ES-I3 (cell line): ENCODE results near the gene METTL27.
"Not testable (repeated sequence)": the region's sequence is repeated elsewhere in the genome, so short reads cannot be mapped to it uniquely, and the experiment has no call there.

Source experiments
- H3K36me3 ChIP-seq: 2 replicates; pipeline ENCODE4 v1.6.1; 2013; ENCODE audit warnings: mild to moderate bottlenecking, low read length, control low read depth, moderate library complexity; ENCODE audit not compliant: insufficient read depth
- H3K4me1 ChIP-seq: 2 replicates; pipeline ENCODE4 v1.6.1; 2013; ENCODE audit warnings: mild to moderate bottlenecking, control low read depth, low read length; ENCODE audit not compliant: insufficient read depth
- H3K9ac ChIP-seq: 2 replicates; pipeline ENCODE4 v1.6.1; 2013; ENCODE audit warnings: low read depth, mild to moderate bottlenecking, low read length, moderate library complexity
- H3K9me3 ChIP-seq: 2 replicates; pipeline ENCODE4 v1.6.1; 2013; ENCODE audit warnings: mild to moderate bottlenecking, low read length, moderate library complexity; ENCODE audit not compliant: control insufficient read depth, insufficient read depth

The METTL27 gene

DNA sequence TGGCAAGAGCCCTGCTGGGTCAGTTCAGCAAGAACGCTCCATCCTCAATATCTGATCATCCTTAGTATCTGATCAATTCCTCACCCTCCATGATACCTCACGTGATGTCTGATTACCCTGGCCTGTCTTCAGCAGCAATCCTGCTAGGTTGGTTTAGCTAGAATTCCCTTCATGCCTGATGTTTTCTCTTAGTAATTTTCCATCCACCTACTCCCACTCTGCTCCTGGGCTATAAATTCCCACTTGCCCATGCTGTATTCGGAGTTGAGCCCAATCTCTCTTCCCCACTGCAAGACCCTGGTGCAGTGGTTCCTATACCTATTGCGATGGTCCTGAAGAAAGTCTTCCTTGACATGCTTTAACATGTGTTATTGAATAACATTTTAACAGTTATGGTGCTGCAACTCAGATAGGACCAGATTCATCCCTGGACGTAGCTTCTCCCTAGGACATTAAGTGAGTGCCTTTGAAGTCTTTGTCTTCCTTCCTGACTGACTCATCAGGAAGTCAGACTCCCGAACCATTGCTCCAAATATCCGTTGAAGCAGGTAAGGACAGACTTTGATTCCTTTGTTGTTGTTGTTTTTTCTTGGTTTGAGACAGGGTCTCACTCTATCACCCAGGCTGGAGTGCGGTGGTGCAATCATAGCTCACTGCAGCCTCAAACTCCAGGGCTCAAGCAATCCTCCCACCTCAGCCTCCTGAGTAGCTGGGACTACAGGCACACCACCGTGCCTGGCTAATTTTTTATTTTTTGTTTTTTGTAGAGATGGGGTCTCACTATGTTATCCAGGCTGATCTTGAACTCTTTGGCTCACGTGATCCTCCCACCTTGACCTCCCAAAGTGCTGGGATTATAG lies 42.8 kb downstream of the METTL27 start:
- H3K9me3 ChIP-seq, result no peaks in the 10 kb centered on the region
- no peaks in the 10 kb centered on the region for H3K36me3 ChIP-seq
- peaks cover 3% of the 10 kb centered on the region; the same call in 1 of the 2 replicates for H3K4me1 ChIP-seq
- H3K9ac ChIP-seq, result no peak overlapping the region

DNA sequence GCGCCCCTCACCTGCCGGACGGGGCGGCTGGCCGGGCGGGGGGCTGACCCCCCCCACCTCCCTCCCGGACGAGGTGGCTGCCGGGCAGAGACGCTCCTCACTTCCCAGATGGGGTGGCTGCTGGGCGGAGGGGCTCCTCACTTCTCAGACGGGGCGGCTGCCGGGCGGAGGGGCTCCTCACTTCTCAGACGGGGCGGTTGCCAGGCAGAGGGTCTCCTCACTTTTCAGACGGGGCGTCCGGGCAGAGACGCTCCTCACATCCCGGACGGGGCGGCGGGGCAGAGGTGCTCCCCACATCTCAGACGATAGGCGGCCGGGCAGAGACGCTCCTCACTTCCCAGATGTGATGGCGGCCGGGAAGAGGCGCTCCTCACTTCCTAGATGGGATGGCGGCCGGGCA lies 45.1 kb downstream of the METTL27 start:
- not testable (repeated sequence) for H3K9me3 ChIP-seq, H3K9ac ChIP-seq

DNA sequence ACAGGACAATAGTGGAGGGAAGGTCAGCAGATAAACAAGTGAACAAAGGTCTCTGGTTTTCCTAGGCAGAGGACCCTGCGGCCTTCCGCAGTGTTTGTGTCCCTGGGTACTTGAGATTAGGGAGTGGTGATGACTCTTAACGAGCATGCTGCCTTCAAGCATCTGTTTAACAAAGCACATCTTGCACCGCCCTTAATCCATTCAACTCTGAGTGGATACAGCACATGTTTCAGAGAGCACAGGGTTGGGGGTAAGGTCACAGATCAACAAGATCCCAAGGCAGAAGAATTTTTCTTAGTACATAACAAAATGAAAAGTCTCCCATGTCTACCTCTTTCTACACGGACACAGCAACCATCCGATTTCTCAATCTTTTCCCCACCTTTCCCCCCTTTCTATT lies 45.7 kb downstream of the METTL27 start:
- not testable (repeated sequence) for H3K9ac ChIP-seq, H3K9me3 ChIP-seq, H3K36me3 ChIP-seq, H3K4me1 ChIP-seq

More for the DNA sequence above, 45.1 kb downstream of the METTL27 start:
- H3K36me3 ChIP-seq, H3K4me1 ChIP-seq: not testable (repeated sequence)

DNA sequence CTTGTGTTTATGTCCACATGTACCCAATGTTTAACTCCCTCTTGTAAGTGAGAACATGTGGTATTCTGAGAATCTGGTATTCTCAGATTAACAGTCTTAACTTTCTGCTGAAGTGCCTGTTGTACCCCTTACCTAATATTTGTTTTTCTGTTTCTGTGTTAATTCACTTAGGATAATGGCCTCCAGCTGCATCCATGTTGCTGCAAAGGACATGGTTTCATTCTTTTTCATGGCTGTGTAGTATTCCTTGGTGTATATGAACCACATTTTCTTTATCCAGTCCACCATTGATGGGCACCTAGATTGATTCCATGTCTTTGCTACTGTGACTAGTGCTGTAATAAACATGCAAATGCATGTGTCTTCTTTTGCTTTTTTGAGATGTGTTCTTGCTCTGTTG lies 47.1 kb downstream of the METTL27 start:
- H3K36me3 ChIP-seq, H3K4me1 ChIP-seq, H3K9ac ChIP-seq, H3K9me3 ChIP-seq: not testable (repeated sequence)

DNA sequence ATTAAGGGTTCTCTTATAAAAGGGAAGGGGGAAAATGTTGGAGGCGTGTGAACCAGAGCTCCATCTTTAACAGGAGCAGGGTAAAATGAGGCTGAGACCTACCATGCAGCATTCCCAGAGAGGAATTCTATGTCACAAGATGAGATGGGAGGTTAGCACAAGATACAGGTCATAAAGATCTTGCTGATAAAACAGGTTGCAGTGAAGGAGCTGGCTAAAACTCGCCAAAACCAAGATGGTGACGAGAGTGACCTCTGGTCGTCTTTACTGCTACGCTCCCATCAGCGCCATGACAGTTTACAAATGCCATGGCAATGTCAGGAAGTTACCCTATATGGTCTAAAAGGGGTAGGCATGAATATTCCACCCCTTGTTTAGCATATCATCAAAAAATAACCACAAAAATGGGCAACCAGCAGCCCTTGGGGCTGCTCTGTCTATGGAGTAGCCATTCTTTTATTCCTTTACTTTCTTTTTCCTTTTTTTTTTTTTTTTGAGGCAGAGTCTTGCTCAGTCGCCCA lies 51.1 kb downstream of the METTL27 start:
- not testable (repeated sequence) for H3K9me3 ChIP-seq, H3K36me3 ChIP-seq, H3K9ac ChIP-seq, H3K4me1 ChIP-seq

DNA sequence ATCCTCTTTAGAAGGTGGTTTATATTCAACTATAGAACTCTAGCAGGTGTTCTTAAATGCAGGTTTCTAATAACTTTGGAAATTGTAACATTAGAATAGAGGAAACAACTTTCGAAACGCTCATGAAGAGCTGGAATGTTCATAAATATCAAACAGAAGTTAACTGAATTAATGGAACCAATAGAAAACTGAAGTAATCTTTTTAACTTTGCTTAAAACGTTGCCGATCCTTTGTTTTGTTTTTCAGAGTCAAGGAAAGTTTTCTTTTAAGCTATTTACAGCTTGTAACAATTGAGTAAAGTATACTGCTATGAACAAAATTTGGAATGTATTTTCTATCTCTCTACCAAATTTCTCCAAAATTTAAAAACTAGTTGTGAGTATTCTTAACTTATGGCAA lies 53.3 kb downstream of the METTL27 start:
- Histone ChIP-seq H3K4me1 (no peaks in the 10 kb centered on the region), H3K9ac (no peak overlapping the region), H3K9me3 (no peaks in the 10 kb centered on the region; the same call in 1 of the 2 replicates), H3K36me3 (no peaks in the 10 kb centered on the region)

DNA sequence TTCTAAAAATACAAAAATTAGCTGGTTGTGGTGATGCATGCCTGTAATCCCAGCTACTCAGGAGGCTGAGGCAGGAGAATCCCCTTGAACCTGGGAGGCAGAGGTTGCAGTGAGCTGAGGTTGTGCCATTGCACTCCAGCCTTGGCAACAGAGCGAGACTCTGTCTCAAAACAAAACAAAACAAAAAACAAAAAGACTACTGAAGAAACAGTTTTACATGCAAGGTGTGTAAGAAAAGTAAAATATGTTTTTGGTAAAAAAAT lies 54.6 kb downstream of the METTL27 start:
- not testable (repeated sequence) for H3K9ac ChIP-seq, H3K4me1 ChIP-seq, H3K36me3 ChIP-seq, H3K9me3 ChIP-seq

DNA sequence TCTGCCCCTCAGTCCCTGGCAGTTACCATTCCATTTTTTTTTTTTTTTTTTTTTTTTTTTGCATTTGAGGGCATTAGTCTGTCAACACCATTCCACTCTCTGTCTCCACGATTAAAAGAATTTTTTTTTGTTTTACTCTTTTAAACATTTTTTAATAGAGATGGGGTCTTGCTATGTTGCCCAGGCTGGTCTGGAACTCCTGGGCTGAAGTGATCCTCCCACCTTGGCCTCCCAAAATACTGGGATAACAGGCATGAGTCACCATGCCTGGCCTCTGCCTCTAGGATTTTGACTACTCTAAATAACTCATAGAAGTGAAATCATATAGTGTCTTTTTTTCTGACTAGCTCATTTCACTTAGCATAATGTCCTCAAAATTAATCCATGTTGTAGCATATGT lies 55.7 kb downstream of the METTL27 start:
- H3K36me3 ChIP-seq, result no peaks in the 10 kb centered on the region
- H3K4me1 ChIP-seq, result no peaks in the 10 kb centered on the region
- no peaks in the 10 kb centered on the region; the same call in 1 of the 2 replicates for H3K9me3 ChIP-seq
- no peak overlapping the region for H3K9ac ChIP-seq
